K562 (cell line): ENCODE results near the gene RERE. TPM values are rescaled to one million over a fixed set of nuclear protein-coding genes. Genes with fewer than 3 reads are reported as not detected.

Experiments used
- ASH1L ChIP-seq: fragments of 450-650 bp; IDR thresholded peaks from 2 replicates; pipeline ENCODE4 v1.6.1; 2018; ENCODE audit warnings: borderline replicate concordance, mild to moderate bottlenecking, low read depth; ENCODE audit not compliant: partially characterized antibody
- BCL6 ChIP-seq: fragments of 250-450 bp; sonication (Bioruptor Pico); IDR thresholded peaks from 2 replicates; pipeline ENCODE4 v1.4.0; 2020
- CAMTA2 ChIP-seq: fragments of 250-450 bp; sonication (Bioruptor Pico); conservative IDR thresholded peaks from 2 replicates; pipeline ENCODE4 v1.5.1; 2022
- DPF2 ChIP-seq: fragments of 450-650 bp; IDR thresholded peaks from 2 replicates; pipeline ENCODE4 v1.6.1; 2016
- EP300 ChIP-seq: IDR thresholded peaks from 2 replicates; pipeline ENCODE4 v1.6.1; 2012; ENCODE audit warnings: low read length, improper control_type of control experiment
- FOXK1 ChIP-seq: sonication (generic); formaldehyde crosslinking; IDR thresholded peaks from 2 replicates; pipeline ENCODE4 v1.8.0; 2022; ENCODE audit warnings: missing genetic modification reagents, mild to moderate bottlenecking, borderline replicate concordance
- GTF2E2 ChIP-seq: fragments of 200-800 bp; sonication (Bioruptor generic); IDR thresholded peaks from 2 replicates; pipeline ENCODE4 v1.6.1; 2016; ENCODE audit warnings: missing genetic modification characterization, missing compliant biosample characterization
- KLF1 ChIP-seq: fragments of 450-650 bp; IDR thresholded peaks from 2 replicates; pipeline ENCODE4 v1.6.1; 2016; ENCODE audit warnings: missing genetic modification characterization, missing compliant biosample characterization
- MBD1 ChIP-seq: fragments of 250-450 bp; sonication (Bioruptor Pico); IDR thresholded peaks from 2 replicates; pipeline ENCODE4 v1.8.0; 2022; ENCODE audit warnings: inconsistent platforms
- MEF2A ChIP-seq: IDR thresholded peaks from 2 replicates; pipeline ENCODE4 v1.6.1; 2011; ENCODE audit warnings: low read depth, mild to moderate bottlenecking, low read length, moderate library complexity; ENCODE audit not compliant: control insufficient read depth
- MEF2D ChIP-seq: conservative IDR thresholded peaks from 2 replicates; pipeline ENCODE4 v1.6.1; 2016; ENCODE audit warnings: low read depth, missing genetic modification characterization, missing compliant biosample characterization
- NEUROD1 ChIP-seq: fragments of 150-350 bp; IDR thresholded peaks from 2 replicates; pipeline ENCODE4 v1.6.1; 2014; ENCODE audit warnings: borderline replicate concordance, low read length, low read depth; ENCODE audit not compliant: partially characterized antibody
- NFXL1 ChIP-seq: fragments of 450-650 bp; formaldehyde crosslinking; IDR thresholded peaks from 2 replicates; pipeline ENCODE4 v1.4.0; 2021; ENCODE audit warnings: mild to moderate bottlenecking
- PHF21A ChIP-seq: fragments of 450-650 bp; IDR thresholded peaks from 2 replicates; pipeline ENCODE4 v1.6.1; 2017; ENCODE audit warnings: low read depth, borderline replicate concordance
- RAD21 ChIP-seq, 2 experiments: fragments of 250-450 bp in 1 of 2; fragments of 450-650 bp in 1 of 2; sonication (Bioruptor Pico) in 1 of 2; formaldehyde crosslinking in 1 of 2; IDR thresholded peaks in 1 of 2; conservative IDR thresholded peaks in 1 of 2; 2 replicates each; pipeline versions ENCODE4 v1.4.0 to v1.8.0; 2020 to 2022; ENCODE audit warnings: mild to moderate bottlenecking in 2 of 2, moderate library complexity in 1 of 2
- RCOR1 ChIP-seq, 2 experiments: IDR thresholded peaks; 2 replicates each; pipeline ENCODE4 v1.6.1; 2012; ENCODE audit warnings: low read depth in 2 of 2, low read length in 2 of 2, borderline replicate concordance in 1 of 2, improper control_type of control experiment in 1 of 2
- RFX5 ChIP-seq: IDR thresholded peaks from 2 replicates; pipeline ENCODE4 v1.6.1; 2011; ENCODE audit warnings: low read depth, mild to moderate bottlenecking, improper control_type of control experiment, low read length
- SRSF1 ChIP-seq: fragments of 200-400 bp; formaldehyde crosslinking; IDR thresholded peaks from 2 replicates; pipeline ENCODE4 v1.6.1; 2017; ENCODE audit warnings: mild to moderate bottlenecking, low read depth, low read length, moderate library complexity
- ZFP91 ChIP-seq: sonication (generic); formaldehyde crosslinking; IDR thresholded peaks from 2 replicates; pipeline ENCODE4 v1.8.0; 2022; ENCODE audit warnings: mild to moderate bottlenecking, missing genetic modification reagents
- ZMIZ1 ChIP-seq, 2 experiments: fragments of 150-350 bp in 1 of 2; IDR thresholded peaks; 2 replicates each; pipeline ENCODE4 v1.6.1; 2012 to 2016; ENCODE audit warnings: low read depth in 2 of 2, low read length in 2 of 2, mild to moderate bottlenecking in 1 of 2, moderate library complexity in 1 of 2
- ZNF217 ChIP-seq: sonication (generic); formaldehyde crosslinking; IDR thresholded peaks from 2 replicates; pipeline ENCODE4 v1.8.0; 2022; ENCODE audit warnings: mild to moderate bottlenecking, missing genetic modification reagents
- polyA plus RNA-seq, 8 experiments: library from polyadenylated mRNA; depleted of rRNA in 4 of 8; stranded (reverse) in 5 of 8; unstranded in 3 of 8; fragments of >200 nt; fragmentation: Nextera tagmentation in 2 of 8; fragmentation: Illumina TruSeq in 1 of 8; extraction: Ambion mirVana in 2 of 8; extraction: Trizol in 1 of 8; gene quantifications; 2 replicates each; pipeline versions ENCODE4 v1.2.1 to v1.2.3, GENCODE V29; 2011 to 2014; ENCODE audit warnings: inconsistent platforms in 1 of 8, missing spikeins in 1 of 8
- total RNA-seq, 7 experiments: library from RNA; depleted of rRNA in 6 of 7; stranded (reverse); fragments of >200 nt in 6 of 7; fragmentation: Illumina TruSeq in 2 of 7; extraction: Trizol in 2 of 7; gene quantifications; 2 replicates each; pipeline versions ENCODE4 v1.2.1 to v1.2.3, GENCODE V29; 2011 to 2021; ENCODE audit warnings: low replicate concordance in 1 of 7

The RERE gene
- total and polyA plus RNA-seq, 9 of the 15 experiments (the other 6 are each of a cell fraction or from before 2014, with no cell fraction given): 3.0 to 51.5 (median 13.4) TPM

- TF ChIP-seq ZMIZ1 (IDR thresholded peaks at IDR 0.05; ENCODE audit: low read depth in 2 of 2, low read length in 2 of 2): no peak
- no peak for TF ChIP-seq CAMTA2 (CRISPR knock-in tag)
- TF ChIP-seq ZNF217 (CRISPR knock-in tag): no peak
- no peak for TF ChIP-seq RAD21 (CRISPR knock-in tag; conservative IDR thresholded peaks at IDR 0.05 in 1 of 2, IDR thresholded peaks at IDR 0.05 in 1 of 2)
- no peak for TF ChIP-seq ZFP91 (CRISPR knock-in tag)
- TF ChIP-seq RCOR1 (IDR thresholded peaks at IDR 0.05; ENCODE audit: borderline replicate concordance in 1 of 2, low read depth in 2 of 2, low read length in 2 of 2): no peak
- TF ChIP-seq DPF2: peak; percentile 66
- no peak for TF ChIP-seq BCL6
- TF ChIP-seq EP300: no peak
- no peak for TF ChIP-seq SRSF1
- TF ChIP-seq PHF21A: 0 out of 2 replicates have a peak, but pooled peaks have one; percentile 38
- TF ChIP-seq NFXL1 (CRISPR knock-in tag): no peak
- TF ChIP-seq MEF2A: no peak
- no peak for TF ChIP-seq MBD1
- peak; percentile 39 for TF ChIP-seq NEUROD1
- TF ChIP-seq RFX5: no peak
- TF ChIP-seq ASH1L: no peak
- TF ChIP-seq GTF2E2 (tag): no peak
- 0 out of 2 replicates have a peak, but pooled peaks have one; percentile 31 for TF ChIP-seq KLF1 (tag)
- TF ChIP-seq FOXK1: no peak
- no peak for TF ChIP-seq MEF2D (tag)
Measured at GRCh38 chr1:8423692-8424538, 393.5 kb downstream of the RERE start (continued).
